ENCODE results near the gene OR8D4. TPM values are rescaled to one million over a fixed set of nuclear protein-coding genes. Genes with fewer than 3 reads are reported as not detected.

Gene OR8D4
- not detected for total RNA-seq

DNA sequence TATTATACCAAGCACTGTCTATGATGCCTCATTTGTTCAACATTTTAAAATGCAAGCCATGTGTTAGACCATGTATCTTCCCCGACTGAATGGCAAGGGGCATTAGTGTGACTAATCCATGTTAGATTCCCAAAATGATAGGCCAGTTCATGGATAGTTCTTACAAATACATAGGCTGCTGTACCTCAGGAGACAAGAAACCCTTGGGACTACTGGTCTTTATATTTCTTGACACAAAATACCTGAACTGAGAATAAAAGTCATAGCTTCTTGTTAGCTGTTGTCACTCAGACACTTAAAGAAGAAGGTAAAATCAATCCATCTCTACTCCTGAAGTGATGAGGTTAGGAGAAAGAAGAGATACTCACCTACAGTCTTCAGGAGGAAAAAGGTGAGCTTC, at the start of gene OR8D4:
Gene OR8D4, plus strand, starts transcription at position 301 of the 400 bp plus-strand sequence. CDS start 4,265 bp downstream, outside the sequence.

GRCh38 chr11:123885570-123885969, 16.4 kb upstream of the OR8D4 start, which contains the start of gene TMEM225:
TMEM225 (minus strand) TSS chr11:123885670; CDS start chr11:123885425, 245 bp downstream.

GRCh38 chr11:123939317-123939716, 37.4 kb downstream of the OR8D4 start, which contains the start of gene OR4D5:
OR4D5 (plus strand) TSS chr11:123939617; CDS start chr11:123939617, 0 bp downstream.

DNA sequence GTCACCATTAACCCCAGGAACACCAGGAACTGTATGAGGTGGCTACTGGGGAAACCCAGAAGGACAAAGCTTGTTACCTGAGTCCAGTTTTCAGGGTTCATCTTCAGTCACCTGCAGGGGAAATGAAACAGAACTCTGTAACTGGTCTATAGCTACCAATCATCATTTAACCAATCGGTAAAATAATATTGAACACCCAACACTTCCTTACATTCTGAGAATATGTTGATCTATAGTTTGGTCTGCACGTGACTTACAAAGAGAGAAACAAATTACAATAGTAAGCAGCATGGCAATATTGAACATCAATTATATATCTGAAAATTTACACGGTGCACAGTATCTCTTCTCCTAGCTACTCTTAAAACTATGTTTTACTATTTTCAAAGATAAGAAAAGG, 41.8 kb downstream of the OR8D4 start, which contains the start of gene OR6T1:
Gene OR6T1, minus strand, starts transcription at position 101 of the 400 bp plus-strand sequence. Its CDS starts 0 bp downstream, at position 101.

Other genes starting within 250 kb of the OR8D4 start
- under 1 TPM; under 0.01 TPM for gene SCN3B, start 247.5 kb upstream of the OR8D4 start, total RNA-seq
- 1 to 10 TPM; 4.1 to 7.3 TPM for gene ZNF202, start 160.5 kb upstream of the OR8D4 start, total RNA-seq
- not detected for gene OR6X1, start 147.6 kb upstream of the OR8D4 start, total RNA-seq
- gene OR6M1, start 95.8 kb upstream of the OR8D4 start, total RNA-seq, result not detected
- not detected for gene TMEM225, start 16.5 kb upstream of the OR8D4 start, total RNA-seq
- not detected for gene OR4D5, start 37.5 kb downstream of the OR8D4 start, total RNA-seq
- gene OR6T1, start 41.7 kb downstream of the OR8D4 start, total RNA-seq, result not detected
- gene OR10S1, start 75.6 kb downstream of the OR8D4 start, total RNA-seq, result not detected
- not detected for gene OR10G6, start 93.0 kb downstream of the OR8D4 start, total RNA-seq
- gene OR10G4, start 110.8 kb downstream of the OR8D4 start, total RNA-seq, result not detected
- gene OR10G9, start 120.8 kb downstream of the OR8D4 start, total RNA-seq, result not detected
- not detected for gene OR10G8, start 124.6 kb downstream of the OR8D4 start, total RNA-seq
- gene OR10G7, start 139.2 kb downstream of the OR8D4 start, total RNA-seq, result not detected
- 1 to 10 TPM; 8.6 to 9.3 TPM for gene VWA5A, start 213.3 kb downstream of the OR8D4 start, total RNA-seq

All from melanocyte of skin (primary cell).